Stomach (tissue), 4 donors: Measurements from ENCODE around the gene CRABP2.

Experiments used
- CTCF ChIP-seq, 7 experiments: fragments of 450-650 bp in 4 of 7; fragments of 200-600 bp in 3 of 7; sonication (generic) in 3 of 7; IDR thresholded peaks; one replicate each; pipeline ENCODE4 v1.5.1; 2016 to 2019; ENCODE audit warnings: antibody characterized with exemption in 7 of 7, control low read depth in 2 of 7, mild to moderate bottlenecking in 1 of 7
- EP300 ChIP-seq: sonication (generic); formaldehyde crosslinking; IDR thresholded peaks from one replicate; pipeline ENCODE4 v1.6.1; 2017; ENCODE audit warnings: antibody characterized with exemption
- POLR2A ChIP-seq, 4 donors: fragments of 450-650 bp; IDR thresholded peaks; one replicate each; pipeline ENCODE4 v1.6.1; 2016; ENCODE audit warnings: antibody characterized with exemption in 4 of 4, control low read depth in 2 of 4, mild to moderate bottlenecking in 1 of 4, moderate library complexity in 1 of 4

- no peak for TF ChIP-seq CTCF (IDR thresholded peaks at IDR 0.05)
- TF ChIP-seq POLR2A (IDR thresholded peaks at IDR 0.05) = no peak
- no peak for TF ChIP-seq EP300
Measured at GRCh38 chr1:156717351-156717750, 12.0 kb upstream of the CRABP2 start.
